Measurements from ENCODE around the gene EFCAB10.
"Not testable (repeated sequence)": the region's sequence is repeated elsewhere in the genome, so short reads cannot be mapped to it uniquely, and the experiment has no call there.

Gene EFCAB10

DNA sequence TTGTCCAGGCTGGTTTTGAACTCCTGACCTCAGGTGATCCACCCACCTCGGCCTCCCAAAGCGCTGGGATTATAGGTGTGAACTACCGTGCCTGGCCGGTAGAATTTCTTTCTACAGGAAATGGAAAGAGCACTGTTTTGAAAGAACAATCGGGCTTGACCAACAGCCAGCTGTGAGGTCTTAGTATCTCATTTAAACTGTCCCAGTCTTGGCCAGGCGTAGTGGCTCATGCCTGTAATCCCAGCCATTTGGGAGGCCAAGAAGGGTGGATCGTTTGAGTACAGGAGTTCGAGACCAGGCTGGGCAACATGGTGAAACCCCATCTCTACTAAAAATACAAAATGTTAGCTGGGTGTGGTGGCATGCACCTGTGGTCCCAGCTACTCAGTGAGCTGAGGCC lies 17.8 kb upstream of the EFCAB10 start:
- DNase-seq (ENCODE audit: low read depth, low spot score): not testable (repeated sequence)

DNA sequence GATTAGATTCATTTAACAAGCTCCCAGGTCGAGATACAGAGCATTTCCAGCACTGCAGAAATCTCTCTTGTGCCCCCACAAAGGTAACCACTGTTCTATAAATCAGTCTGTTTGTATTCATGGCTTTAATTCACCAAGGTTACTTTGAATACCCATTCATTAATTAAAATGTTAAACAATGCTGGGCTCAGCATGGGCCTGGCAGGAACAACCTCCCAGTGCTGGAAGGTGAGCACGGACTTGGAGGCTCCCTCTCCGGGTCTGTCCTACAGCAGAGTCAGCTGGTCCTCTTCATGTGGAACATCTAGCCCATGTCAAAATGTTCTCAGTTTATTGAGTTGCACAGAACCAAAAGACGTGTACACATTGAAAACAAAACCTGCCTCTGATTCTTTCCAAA lies 15.6 kb upstream of the EFCAB10 start:
- DNase-seq (ENCODE audit: low read depth, low spot score): no peak

DNA sequence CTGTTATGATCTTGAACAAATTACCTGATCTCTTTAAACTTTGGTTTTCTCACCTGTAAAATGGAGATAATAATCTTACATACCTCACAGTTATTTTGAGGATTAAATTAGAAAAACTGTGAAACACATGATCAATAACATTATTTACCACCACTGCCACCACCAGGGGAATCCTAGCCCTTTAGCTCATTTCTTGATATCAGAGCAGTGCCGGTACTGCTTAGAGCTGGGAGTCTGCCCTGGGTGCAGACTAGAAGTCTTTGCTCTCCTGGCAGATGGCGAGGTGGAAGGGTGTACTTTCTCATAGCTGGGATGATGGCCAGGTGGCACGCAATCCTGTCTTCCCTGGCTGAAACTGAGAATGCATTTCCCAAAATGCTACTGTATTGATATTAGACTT lies 12.7 kb upstream of the EFCAB10 start:
- no peak for DNase-seq (ENCODE audit: low read depth, low spot score)

GRCh38 chr7:105591522-105591921 lies 10.2 kb upstream of the EFCAB10 start:
- no peak for DNase-seq (ENCODE audit: low read depth, low spot score)

- no peak for DNase-seq (ENCODE audit: low read depth, low spot score)
These were observed 9.5 kb upstream of the EFCAB10 start for GRCh38 chr7:105590793-105591192.

- no peak for DNase-seq (ENCODE audit: low read depth, low spot score)
These were observed 8.2 kb upstream of the EFCAB10 start for GRCh38 chr7:105589356-105590077.

DNA sequence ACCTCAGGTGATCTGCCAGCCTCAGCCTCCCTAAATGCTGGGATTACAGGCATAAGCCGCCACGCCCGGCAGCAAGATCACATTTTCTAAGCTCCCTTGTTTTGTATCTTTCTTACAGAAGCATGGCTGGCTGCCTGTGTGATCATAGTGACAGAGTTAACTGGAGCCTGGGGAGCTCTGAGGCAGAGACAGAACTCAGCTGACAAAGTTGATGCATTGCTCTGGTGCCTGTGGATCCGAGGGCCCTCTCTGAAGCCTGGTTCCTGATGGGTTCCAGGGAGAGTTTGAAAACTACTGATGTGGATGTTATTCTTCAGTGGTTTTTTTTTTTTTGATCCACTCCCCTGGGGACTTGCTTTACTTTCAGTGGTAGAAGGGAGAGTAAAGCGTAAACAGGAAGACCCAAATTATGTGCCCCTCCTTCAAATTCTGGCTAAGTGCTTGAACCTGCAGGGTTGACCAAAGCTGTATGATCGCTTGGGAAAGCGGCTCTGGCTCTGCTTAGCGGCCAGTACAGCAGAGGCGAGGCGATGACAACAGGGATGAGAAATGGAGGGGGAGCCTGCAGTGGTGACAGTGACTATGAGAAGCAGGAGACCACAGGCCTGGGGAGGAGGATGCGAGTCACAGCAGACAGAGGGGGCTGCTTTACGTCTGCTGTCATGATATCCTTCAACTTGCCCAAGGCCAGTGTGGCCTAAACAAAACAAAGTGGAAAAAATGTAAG lies 6.8 kb upstream of the EFCAB10 start:
- DNase-seq (ENCODE audit: low read depth, low spot score): no peak

DNA sequence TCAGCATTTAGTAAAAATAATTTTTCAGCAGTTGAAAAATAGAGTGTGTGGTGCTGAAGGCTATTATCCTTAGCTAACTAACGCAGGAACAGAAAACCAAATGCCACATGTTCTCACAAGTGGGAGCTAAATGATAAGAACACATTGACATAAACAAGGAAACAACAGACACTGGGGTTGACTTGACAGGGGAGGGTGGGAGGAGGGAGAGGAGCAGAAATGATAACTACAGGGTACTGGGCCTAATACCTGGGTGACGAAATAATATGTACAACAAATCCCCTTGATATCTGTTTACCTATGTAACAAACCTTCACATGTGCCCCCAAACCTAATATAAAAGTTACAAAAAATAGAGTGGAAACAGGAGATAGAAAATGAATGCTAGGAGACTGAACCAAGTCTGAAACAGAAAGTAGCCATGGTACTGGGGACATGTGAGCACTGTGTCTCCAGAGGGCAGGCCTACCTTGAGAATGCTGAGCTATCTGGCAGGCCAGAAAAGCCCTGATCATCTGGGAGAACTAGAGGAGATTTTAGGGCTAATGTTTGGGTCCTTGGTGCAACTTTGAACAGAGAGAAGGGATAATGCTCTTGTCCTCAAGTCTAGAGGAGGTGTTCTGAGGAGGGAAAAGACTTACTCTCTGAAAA lies 4.7 kb upstream of the EFCAB10 start:
- no peak for DNase-seq (ENCODE audit: low read depth, low spot score)

- no peak for DNase-seq (ENCODE audit: low read depth, low spot score)
These were observed 2.9 kb upstream of the EFCAB10 start for GRCh38 chr7:105584165-105584564.

DNA sequence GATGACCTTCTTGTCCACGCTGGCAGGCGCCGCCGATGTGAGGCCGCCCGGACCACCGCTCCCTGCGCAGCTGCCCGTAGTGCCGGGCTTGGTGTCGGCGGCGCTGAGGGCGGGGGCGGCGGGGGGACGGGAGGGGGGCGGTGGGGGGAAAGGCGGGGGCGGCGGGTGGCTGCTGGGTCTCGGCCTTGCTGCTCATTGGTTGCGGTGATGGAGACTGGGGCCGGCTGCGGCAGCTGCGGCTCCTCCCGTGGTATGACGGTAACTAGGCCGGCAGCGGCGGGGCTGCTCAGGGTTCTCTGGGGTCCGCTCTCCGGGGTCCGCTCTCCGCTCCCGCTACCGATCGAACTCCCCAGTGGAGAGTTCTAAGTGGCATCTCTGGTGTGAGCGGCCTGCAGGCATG lies 1.8 kb upstream of the EFCAB10 start:
- no peak for DNase-seq (ENCODE audit: low read depth, low spot score)

DNA sequence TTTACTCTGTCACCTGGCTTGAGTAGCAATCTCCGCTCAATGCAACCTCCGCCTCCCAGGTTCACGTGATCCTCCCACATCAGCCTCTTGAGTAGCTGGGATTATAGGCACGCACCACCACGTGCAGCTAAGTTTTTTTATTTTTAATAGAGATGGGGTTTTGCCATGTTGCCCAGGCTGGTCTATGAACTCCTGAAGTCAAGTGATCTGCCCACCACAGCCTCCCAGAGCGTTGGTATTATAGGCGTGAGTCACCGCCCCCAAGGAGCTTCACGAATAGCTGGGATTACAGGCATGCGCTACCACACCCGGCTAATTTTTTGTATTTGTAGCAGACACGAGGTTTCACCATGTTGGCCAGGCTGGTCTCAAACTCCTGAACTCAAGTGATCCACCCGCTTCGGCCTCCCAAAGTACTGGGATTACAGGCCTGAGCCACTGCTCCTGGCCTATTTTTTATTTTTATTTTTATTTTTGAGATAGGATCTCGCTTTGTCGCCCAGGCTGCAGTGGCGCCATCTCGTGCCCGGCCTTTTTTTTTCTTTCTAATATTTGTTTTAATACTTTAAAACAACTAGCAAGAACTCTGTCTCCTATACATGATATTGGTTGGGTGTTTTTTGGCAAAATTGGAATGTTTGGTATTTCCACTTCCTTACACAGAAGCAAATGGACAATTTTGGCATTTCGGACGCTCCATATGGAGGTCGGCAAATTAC lies 1.1 kb downstream of the EFCAB10 start:
- DNase-seq (ENCODE audit: low read depth, low spot score): no peak

GRCh38 chr7:105578496-105578895 lies 2.8 kb downstream of the EFCAB10 start:
- no peak for DNase-seq (ENCODE audit: low read depth, low spot score)

GRCh38 chr7:105577251-105577650 lies 4.0 kb downstream of the EFCAB10 start:
- DNase-seq (ENCODE audit: low read depth, low spot score): no peak

GRCh38 chr7:105571891-105572290 lies 9.4 kb downstream of the EFCAB10 start:
- no peak for DNase-seq (ENCODE audit: low read depth, low spot score)

- no peak for DNase-seq (ENCODE audit: low read depth, low spot score)
These were observed 13.5 kb downstream of the EFCAB10 start for GRCh38 chr7:105567821-105568220.

GRCh38 chr7:105567024-105567423 lies 14.3 kb downstream of the EFCAB10 start:
- DNase-seq (ENCODE audit: low read depth, low spot score): no peak

DNA sequence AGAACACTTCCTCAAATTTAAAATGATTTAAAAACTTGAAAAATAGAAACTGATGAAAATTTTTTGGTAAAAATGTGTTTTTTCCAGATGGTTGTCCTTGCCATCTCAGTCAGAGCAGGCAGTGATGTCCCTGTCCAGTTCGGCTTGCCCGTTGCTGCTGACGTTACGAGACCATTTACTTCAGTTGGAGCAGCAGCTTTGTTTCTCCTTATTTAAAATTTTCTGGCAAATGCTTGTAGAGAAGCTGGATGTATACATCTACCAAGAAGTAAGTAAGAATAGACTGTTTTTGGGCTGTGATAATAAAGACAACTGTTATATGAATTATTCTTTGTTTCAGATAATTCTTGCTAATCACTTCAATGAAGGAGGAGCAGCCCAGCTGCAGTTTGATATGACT lies 16.1 kb downstream of the EFCAB10 start:
- no peak for DNase-seq (ENCODE audit: low read depth, low spot score)

GRCh38 chr7:105559926-105560325 lies 21.4 kb downstream of the EFCAB10 start:
- no peak for DNase-seq (ENCODE audit: low read depth, low spot score)

DNA sequence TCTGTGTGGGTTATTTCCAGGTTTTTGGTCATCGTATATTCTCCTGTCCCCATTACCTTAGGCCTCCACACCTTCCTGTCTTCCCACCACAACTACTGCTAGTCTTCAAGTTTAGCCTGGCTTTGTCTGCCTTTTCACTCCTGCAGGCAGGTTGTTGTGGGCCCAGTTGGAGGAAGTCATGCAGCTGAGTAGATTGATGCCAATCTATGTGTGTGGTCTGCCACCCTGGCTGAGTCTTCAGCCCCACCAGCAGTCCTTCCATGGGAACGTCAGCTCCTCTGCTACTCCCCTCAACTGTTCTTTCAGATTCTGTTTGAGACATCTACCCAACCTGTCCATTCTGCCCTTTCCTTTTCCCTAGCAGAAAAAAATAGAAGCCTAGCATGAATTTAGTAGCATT lies 43.0 kb downstream of the EFCAB10 start:
- DNase-seq (ENCODE audit: low read depth, low spot score): no peak

DNA sequence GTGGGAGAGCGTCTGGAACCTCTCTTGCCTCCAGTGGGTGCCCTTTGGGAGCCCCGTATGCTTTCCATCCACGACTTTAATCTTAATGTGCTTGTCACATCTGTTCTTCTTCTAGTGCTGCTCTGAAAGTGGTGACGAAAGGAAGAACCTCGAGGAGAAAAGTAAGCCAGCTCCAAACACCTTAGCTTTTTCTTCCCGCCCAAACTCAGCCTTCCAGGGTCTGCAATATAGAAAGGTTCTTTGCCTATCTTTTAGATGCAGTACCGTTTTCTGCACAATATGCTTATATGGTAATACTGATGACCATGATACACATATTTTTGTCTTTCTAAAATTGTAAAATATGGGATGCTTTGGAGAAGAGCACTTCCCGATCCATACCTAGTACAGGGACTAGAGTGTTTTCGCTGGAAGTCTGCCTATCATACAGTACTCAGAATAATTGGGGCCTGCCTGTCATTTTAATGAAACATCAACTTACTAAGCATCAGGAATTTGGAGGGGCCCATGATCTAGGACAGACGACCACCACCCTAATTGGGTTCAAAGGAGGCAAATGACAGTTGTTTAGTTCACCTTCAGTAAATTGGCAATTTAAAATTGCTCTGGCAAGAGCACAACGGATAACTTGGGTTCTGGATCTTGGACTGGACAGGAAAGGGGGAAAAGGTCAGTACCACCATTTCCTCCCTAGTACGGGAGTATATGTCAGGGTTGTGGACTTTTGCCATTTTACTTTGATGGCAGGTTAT lies 48.4 kb downstream of the EFCAB10 start:
- no peak for DNase-seq (ENCODE audit: low read depth, low spot score)

Data from activated naive CD8-positive, alpha-beta T cell treated with anti-CD3 and anti-CD28 coated beads, Interleukin-2, amount 50 U/mL, for 16 hours (primary cell).